HCT116 (cell line): Measurements from ENCODE around the gene CSTA. TPM values are rescaled to one million over a fixed set of nuclear protein-coding genes. Genes with fewer than 3 reads are reported as not detected.

Source experiments
- ATAC-seq: fragments of 200-7000 bp; cut with Tn5 transposase; 2 replicates; pipeline ENCODE4 v1.9.1; 2020; ENCODE audit warnings: mild to moderate bottlenecking, moderate library complexity
- BruUV-seq: library from RNA; stranded (reverse); fragments of 400-500 nt; replicated peaks from 2 replicates; lab custom pipeline; 2021; lab: Mats Ljungman, UMichigan
- CTCF ChIA-PET: fragments of 300-600 bp; sonication (Branson Sonifier 250); formaldehyde crosslinking; loops from one replicate; lab custom pipeline; 2021; ENCODE audit warnings: antibody characterized with exemption; lab: Charles Lee
- POLR2A ChIA-PET: fragments of 300-600, 350-600 bp; sonication (Branson Sonifier 250); formaldehyde crosslinking; loops from one replicate; lab custom pipeline; 2021; ENCODE audit warnings: antibody characterized with exemption; lab: Charles Lee
- RAD21 ChIA-PET, 2 experiments: fragments of 300-600 bp; sonication (Branson Sonifier 250); formaldehyde crosslinking; loops; one replicate each; lab custom pipeline; 2023; ENCODE audit warnings: low total read pairs in 2 of 2; ENCODE audit not compliant: uncharacterized antibody in 2 of 2, unreplicated experiment in 2 of 2, low non-redundant PET in 1 of 2; lab: Charles Lee
- DNase-seq: peaks from one replicate; pipeline ENCODE4 v3.0.0-alpha.2; 2010; ENCODE audit warnings: low read depth, low spot score
- H2AFZ ChIP-seq: fragments of 200-600 bp; shearing (Covaris generic), sonication (generic); 2 replicates; pipeline ENCODE4 v1.6.1; 2017; ENCODE audit warnings: low read depth, mixed run types, mixed read lengths, antibody characterized with exemption, low read length; ENCODE audit not compliant: poor library complexity, severe bottlenecking
- H3K27ac ChIP-seq: 2 replicates; pipeline ENCODE4 v1.5.1; 2012; ENCODE audit warnings: low read depth, low read length
- H3K27me3 ChIP-seq: fragments of 200-600 bp; sonication (generic); 2 replicates; pipeline ENCODE4 v1.6.1; 2016; ENCODE audit warnings: mixed run types, low read length, mixed read lengths; ENCODE audit not compliant: insufficient read depth
- H3K36me3 ChIP-seq, 2 experiments: fragments of 200-500 bp in 1 of 2; fragments of 200-600 bp in 1 of 2; sonication (Bioruptor generic) in 1 of 2; sonication (generic) in 1 of 2; 2 replicates each; pipeline versions ENCODE4 v1.5.1 to v1.6.1; 2014 to 2016; ENCODE audit warnings: low read length in 2 of 2, inconsistent platforms in 1 of 2, mixed read lengths in 1 of 2, mixed run types in 1 of 2; ENCODE audit not compliant: insufficient read depth in 2 of 2, control insufficient read depth in 1 of 2
- H3K4me1 ChIP-seq, 2 experiments: fragments of 200-600 bp in 1 of 2; sonication (generic) in 1 of 2; 2 replicates each; pipeline versions ENCODE4 v1.5.1 to v1.6.1; 2012 to 2017; ENCODE audit warnings: low read length in 2 of 2, inconsistent platforms in 1 of 2, mild to moderate bottlenecking in 1 of 2, mixed read lengths in 1 of 2, mixed run types in 1 of 2, moderate library complexity in 1 of 2; ENCODE audit not compliant: insufficient read depth in 2 of 2, control insufficient read depth in 1 of 2
- H3K4me2 ChIP-seq: fragments of 200-600 bp; sonication (generic); 2 replicates; pipeline ENCODE4 v1.6.1; 2017; ENCODE audit warnings: mixed run types, low read length, mixed read lengths
- H3K4me3 ChIP-seq, 2 experiments: fragments of 200-600 bp in 1 of 2; sonication (generic) in 1 of 2; replicated peaks in 1 of 2; 2 replicates each; pipeline ENCODE4 v1.5.1; 2011 to 2016; ENCODE audit warnings: low read length in 2 of 2, control low read depth in 1 of 2, low read depth in 1 of 2, mild to moderate bottlenecking in 1 of 2, mixed read lengths in 1 of 2, mixed run types in 1 of 2
- H3K79me2 ChIP-seq: fragments of 200-600 bp; sonication (generic); 2 replicates; pipeline ENCODE4 v1.6.1; 2017; ENCODE audit warnings: mild to moderate bottlenecking, mixed run types, low read length, moderate library complexity, mixed read lengths; ENCODE audit not compliant: insufficient read depth
- H3K9ac ChIP-seq: fragments of 200-600 bp; sonication (generic); 2 replicates; pipeline ENCODE4 v1.6.1; 2016; ENCODE audit warnings: low read length, mixed read lengths
- H3K9me2 ChIP-seq: fragments of 200-600 bp; sonication (generic), shearing (Covaris generic); 2 replicates; pipeline ENCODE4 v1.6.1; 2017; ENCODE audit warnings: mixed run types, mild to moderate bottlenecking, moderate library complexity; ENCODE audit not compliant: insufficient read depth
- H3K9me3 ChIP-seq, 2 experiments: fragments of 200-500 bp in 1 of 2; fragments of 200-600 bp in 1 of 2; sonication (Bioruptor generic) in 1 of 2; sonication (generic) in 1 of 2; 2 replicates each; pipeline ENCODE4 v1.6.1; 2014 to 2017; ENCODE audit warnings: low read length in 2 of 2, mixed read lengths in 2 of 2, inconsistent platforms in 1 of 2, low read depth in 1 of 2, mild to moderate bottlenecking in 1 of 2, mixed run types in 1 of 2, moderate library complexity in 1 of 2; ENCODE audit not compliant: control insufficient read depth in 1 of 2, insufficient read depth in 1 of 2
- H4K20me1 ChIP-seq: fragments of 200-600 bp; sonication (generic), shearing (Covaris generic); 2 replicates; pipeline ENCODE4 v1.6.1; 2017; ENCODE audit warnings: mixed run types, mild to moderate bottlenecking, moderate library complexity; ENCODE audit not compliant: insufficient read depth
- EGR1 ChIP-seq: IDR thresholded peaks from 2 replicates; pipeline ENCODE4 v1.6.1; 2012; ENCODE audit warnings: low read depth
- ELF1 ChIP-seq: IDR thresholded peaks from 2 replicates; pipeline ENCODE4 v1.6.1; 2012; ENCODE audit warnings: low read depth, borderline replicate concordance
- EZH2 ChIP-seq: fragments of 200-600 bp; sonication (generic); IDR thresholded peaks from 2 replicates; pipeline ENCODE4 v1.6.1; 2017; ENCODE audit warnings: antibody characterized with exemption, mixed run types
- FOSL1 ChIP-seq: IDR thresholded peaks from 2 replicates; pipeline ENCODE4 v1.6.1; 2012; ENCODE audit warnings: low read depth
- JUND ChIP-seq: IDR thresholded peaks from 2 replicates; pipeline ENCODE4 v1.6.1; 2012
- POLR2AphosphoS5 ChIP-seq: IDR thresholded peaks from 2 replicates; pipeline ENCODE4 v1.6.1; 2011; ENCODE audit warnings: mild to moderate bottlenecking, low read depth, low read length, moderate library complexity
- RAD21 ChIP-seq: IDR thresholded peaks from 2 replicates; pipeline ENCODE4 v1.6.1; 2012; ENCODE audit warnings: low read depth, mild to moderate bottlenecking
- SRF ChIP-seq: IDR thresholded peaks from 2 replicates; pipeline ENCODE4 v1.6.1; 2012; ENCODE audit warnings: low read depth
- YY1 ChIP-seq: IDR thresholded peaks from 2 replicates; pipeline ENCODE4 v1.6.1; 2011; ENCODE audit warnings: low read length, low read depth, moderate library complexity, mild to moderate bottlenecking; ENCODE audit not compliant: insufficient replicate concordance; ENCODE audit errors: extremely low read depth
- intact Hi-C: fragments of 100-400 bp; cut with micrococcal nuclease; formaldehyde crosslinking; loops from 2 replicates; pipeline ENCODE4 v1.10.0; 2022
- total RNA-seq: library from RNA; stranded (reverse); gene quantifications from one replicate; pipeline ENCODE4 v1.2.1, GENCODE V29; 2021; ENCODE audit not compliant: unreplicated experiment
- TF ChIP-seq, protein P1 (sequence below): IDR thresholded peaks from 2 replicates; pipeline ENCODE4 v1.6.1; 2012; ENCODE audit warnings: low read depth
- TF ChIP-seq, protein P2 (sequence below): IDR thresholded peaks from 2 replicates; pipeline ENCODE4 v1.6.1; 2012
- TF ChIP-seq, protein P3 (sequence below), 3 experiments: fragments of 200-600 bp in 1 of 3; sonication (generic) in 1 of 3; IDR thresholded peaks in 2 of 3; conservative IDR thresholded peaks in 1 of 3; 2 replicates each; pipeline ENCODE4 v1.5.1; 2012 to 2017; ENCODE audit warnings: low read depth in 2 of 3, low read length in 2 of 3, antibody characterized with exemption in 1 of 3, borderline replicate concordance in 1 of 3, control low read depth in 1 of 3, mild to moderate bottlenecking in 1 of 3, mixed read lengths in 1 of 3, mixed run types in 1 of 3, moderate library complexity in 1 of 3; ENCODE audit not compliant: insufficient read depth in 1 of 3

The CSTA gene
- total RNA-seq, 1 experiment from 2014 or later, result 11.0 TPM

DNA sequence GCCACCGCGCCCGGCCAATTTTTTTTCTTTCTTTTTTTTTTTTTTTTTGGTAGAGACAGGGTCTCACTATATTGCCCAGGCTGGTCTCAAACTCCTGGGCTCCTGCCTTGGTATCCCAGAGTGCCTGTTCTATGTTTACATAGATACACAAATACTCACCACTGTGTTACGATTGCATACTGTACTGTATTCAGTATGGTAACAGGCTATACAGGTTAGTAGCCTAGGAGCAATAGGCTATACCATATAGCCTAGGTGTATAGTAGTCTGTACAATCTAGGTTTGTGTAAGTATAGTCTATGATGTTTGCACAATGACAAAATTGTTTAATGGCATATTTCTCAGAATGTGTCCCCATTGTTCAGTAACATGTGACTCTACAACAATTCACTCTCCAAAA, 26.6 kb downstream of the CSTA start:
- DNase-seq (no peak), ATAC-seq (no peak)
- Histone ChIP-seq H2AFZ (no peak overlapping the region), H4K20me1 (no peaks in the 10 kb centered on the region), H3K4me1 (no peaks in the 10 kb centered on the region; a peak in 2 of 4 replicates), H3K9me2 (no peaks in the 10 kb centered on the region), H3K4me3 (no peak overlapping the region), H3K27ac (no peak overlapping the region), H3K9me3 (no peaks in the 10 kb centered on the region), H3K79me2 (no peaks in the 10 kb centered on the region), H3K9ac (no peak overlapping the region), H3K4me2 (no peak overlapping the region), H3K36me3 (no peaks in the 10 kb centered on the region), H3K27me3 (no peaks in the 10 kb centered on the region)
- POLR2A ChIA-PET, result no interaction called here
- intact Hi-C loops, result no loop called here
- CTCF ChIA-PET, result interaction anchor here (0.7 kb wide), 1 partner anchor 7 kb away, joined by 3 read pairs; no protein-coding TSS in a partner anchor
- TF ChIP-seq YY1 (no peak), POLR2AphosphoS5 (no peak), FOSL1 (no peak), RAD21 (no peak), EGR1 (no peak), SRF (no peak), ELF1 (no peak), EZH2 (no peak), JUND (no peak)
- TF ChIP-seq, protein P1, sequence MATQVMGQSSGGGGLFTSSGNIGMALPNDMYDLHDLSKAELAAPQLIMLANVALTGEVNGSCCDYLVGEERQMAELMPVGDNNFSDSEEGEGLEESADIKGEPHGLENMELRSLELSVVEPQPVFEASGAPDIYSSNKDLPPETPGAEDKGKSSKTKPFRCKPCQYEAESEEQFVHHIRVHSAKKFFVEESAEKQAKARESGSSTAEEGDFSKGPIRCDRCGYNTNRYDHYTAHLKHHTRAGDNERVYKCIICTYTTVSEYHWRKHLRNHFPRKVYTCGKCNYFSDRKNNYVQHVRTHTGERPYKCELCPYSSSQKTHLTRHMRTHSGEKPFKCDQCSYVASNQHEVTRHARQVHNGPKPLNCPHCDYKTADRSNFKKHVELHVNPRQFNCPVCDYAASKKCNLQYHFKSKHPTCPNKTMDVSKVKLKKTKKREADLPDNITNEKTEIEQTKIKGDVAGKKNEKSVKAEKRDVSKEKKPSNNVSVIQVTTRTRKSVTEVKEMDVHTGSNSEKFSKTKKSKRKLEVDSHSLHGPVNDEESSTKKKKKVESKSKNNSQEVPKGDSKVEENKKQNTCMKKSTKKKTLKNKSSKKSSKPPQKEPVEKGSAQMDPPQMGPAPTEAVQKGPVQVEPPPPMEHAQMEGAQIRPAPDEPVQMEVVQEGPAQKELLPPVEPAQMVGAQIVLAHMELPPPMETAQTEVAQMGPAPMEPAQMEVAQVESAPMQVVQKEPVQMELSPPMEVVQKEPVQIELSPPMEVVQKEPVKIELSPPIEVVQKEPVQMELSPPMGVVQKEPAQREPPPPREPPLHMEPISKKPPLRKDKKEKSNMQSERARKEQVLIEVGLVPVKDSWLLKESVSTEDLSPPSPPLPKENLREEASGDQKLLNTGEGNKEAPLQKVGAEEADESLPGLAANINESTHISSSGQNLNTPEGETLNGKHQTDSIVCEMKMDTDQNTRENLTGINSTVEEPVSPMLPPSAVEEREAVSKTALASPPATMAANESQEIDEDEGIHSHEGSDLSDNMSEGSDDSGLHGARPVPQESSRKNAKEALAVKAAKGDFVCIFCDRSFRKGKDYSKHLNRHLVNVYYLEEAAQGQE, result no peak
- TF ChIP-seq, protein P2, sequence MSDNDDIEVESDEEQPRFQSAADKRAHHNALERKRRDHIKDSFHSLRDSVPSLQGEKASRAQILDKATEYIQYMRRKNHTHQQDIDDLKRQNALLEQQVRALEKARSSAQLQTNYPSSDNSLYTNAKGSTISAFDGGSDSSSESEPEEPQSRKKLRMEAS, result no peak
- TF ChIP-seq, protein P3, sequence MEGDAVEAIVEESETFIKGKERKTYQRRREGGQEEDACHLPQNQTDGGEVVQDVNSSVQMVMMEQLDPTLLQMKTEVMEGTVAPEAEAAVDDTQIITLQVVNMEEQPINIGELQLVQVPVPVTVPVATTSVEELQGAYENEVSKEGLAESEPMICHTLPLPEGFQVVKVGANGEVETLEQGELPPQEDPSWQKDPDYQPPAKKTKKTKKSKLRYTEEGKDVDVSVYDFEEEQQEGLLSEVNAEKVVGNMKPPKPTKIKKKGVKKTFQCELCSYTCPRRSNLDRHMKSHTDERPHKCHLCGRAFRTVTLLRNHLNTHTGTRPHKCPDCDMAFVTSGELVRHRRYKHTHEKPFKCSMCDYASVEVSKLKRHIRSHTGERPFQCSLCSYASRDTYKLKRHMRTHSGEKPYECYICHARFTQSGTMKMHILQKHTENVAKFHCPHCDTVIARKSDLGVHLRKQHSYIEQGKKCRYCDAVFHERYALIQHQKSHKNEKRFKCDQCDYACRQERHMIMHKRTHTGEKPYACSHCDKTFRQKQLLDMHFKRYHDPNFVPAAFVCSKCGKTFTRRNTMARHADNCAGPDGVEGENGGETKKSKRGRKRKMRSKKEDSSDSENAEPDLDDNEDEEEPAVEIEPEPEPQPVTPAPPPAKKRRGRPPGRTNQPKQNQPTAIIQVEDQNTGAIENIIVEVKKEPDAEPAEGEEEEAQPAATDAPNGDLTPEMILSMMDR (IDR thresholded peaks at IDR 0.05 in 2 of 3, conservative IDR thresholded peaks at IDR 0.05 in 1 of 3; ENCODE audit: borderline replicate concordance in 1 of 3, insufficient read depth in 1 of 3, low read depth in 2 of 3, low read length in 2 of 3), result no peak
- RAD21 ChIA-PET, result no interaction called here
- no TSS peak for BruUV-seq
